ENCODE measurements around the gene CCDC9. TPM values are rescaled to one million over a fixed set of nuclear protein-coding genes. Genes with fewer than 3 reads are reported as not detected.

Gene CCDC9
- total and polyA plus RNA-seq, 2 of the 8 experiments (the other 6 are each of a cell fraction or from before 2014, with no cell fraction given) = 3.7 to 29.8 TPM

DNA sequence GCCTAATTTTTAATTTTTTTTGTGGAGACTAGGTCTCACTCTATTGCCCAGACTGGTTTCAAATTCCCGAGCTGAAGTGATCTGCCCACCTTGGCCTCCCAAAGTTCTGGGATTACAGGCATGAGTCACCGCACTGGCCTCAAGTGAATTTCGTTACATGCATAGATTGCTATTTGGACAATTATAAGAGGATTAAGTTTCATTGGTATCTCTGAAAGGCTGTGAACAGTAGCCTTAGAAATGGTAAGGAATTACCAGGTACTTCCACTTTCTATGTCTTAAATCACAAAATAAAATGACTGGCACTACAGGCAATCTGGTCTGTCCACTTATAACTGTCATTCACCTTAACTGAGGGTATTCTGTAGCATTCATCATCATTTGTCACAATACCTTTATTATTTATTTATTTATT, 2.9 kb upstream of the CCDC9 start (continued):
- TF ChIP-seq, protein P1, sequence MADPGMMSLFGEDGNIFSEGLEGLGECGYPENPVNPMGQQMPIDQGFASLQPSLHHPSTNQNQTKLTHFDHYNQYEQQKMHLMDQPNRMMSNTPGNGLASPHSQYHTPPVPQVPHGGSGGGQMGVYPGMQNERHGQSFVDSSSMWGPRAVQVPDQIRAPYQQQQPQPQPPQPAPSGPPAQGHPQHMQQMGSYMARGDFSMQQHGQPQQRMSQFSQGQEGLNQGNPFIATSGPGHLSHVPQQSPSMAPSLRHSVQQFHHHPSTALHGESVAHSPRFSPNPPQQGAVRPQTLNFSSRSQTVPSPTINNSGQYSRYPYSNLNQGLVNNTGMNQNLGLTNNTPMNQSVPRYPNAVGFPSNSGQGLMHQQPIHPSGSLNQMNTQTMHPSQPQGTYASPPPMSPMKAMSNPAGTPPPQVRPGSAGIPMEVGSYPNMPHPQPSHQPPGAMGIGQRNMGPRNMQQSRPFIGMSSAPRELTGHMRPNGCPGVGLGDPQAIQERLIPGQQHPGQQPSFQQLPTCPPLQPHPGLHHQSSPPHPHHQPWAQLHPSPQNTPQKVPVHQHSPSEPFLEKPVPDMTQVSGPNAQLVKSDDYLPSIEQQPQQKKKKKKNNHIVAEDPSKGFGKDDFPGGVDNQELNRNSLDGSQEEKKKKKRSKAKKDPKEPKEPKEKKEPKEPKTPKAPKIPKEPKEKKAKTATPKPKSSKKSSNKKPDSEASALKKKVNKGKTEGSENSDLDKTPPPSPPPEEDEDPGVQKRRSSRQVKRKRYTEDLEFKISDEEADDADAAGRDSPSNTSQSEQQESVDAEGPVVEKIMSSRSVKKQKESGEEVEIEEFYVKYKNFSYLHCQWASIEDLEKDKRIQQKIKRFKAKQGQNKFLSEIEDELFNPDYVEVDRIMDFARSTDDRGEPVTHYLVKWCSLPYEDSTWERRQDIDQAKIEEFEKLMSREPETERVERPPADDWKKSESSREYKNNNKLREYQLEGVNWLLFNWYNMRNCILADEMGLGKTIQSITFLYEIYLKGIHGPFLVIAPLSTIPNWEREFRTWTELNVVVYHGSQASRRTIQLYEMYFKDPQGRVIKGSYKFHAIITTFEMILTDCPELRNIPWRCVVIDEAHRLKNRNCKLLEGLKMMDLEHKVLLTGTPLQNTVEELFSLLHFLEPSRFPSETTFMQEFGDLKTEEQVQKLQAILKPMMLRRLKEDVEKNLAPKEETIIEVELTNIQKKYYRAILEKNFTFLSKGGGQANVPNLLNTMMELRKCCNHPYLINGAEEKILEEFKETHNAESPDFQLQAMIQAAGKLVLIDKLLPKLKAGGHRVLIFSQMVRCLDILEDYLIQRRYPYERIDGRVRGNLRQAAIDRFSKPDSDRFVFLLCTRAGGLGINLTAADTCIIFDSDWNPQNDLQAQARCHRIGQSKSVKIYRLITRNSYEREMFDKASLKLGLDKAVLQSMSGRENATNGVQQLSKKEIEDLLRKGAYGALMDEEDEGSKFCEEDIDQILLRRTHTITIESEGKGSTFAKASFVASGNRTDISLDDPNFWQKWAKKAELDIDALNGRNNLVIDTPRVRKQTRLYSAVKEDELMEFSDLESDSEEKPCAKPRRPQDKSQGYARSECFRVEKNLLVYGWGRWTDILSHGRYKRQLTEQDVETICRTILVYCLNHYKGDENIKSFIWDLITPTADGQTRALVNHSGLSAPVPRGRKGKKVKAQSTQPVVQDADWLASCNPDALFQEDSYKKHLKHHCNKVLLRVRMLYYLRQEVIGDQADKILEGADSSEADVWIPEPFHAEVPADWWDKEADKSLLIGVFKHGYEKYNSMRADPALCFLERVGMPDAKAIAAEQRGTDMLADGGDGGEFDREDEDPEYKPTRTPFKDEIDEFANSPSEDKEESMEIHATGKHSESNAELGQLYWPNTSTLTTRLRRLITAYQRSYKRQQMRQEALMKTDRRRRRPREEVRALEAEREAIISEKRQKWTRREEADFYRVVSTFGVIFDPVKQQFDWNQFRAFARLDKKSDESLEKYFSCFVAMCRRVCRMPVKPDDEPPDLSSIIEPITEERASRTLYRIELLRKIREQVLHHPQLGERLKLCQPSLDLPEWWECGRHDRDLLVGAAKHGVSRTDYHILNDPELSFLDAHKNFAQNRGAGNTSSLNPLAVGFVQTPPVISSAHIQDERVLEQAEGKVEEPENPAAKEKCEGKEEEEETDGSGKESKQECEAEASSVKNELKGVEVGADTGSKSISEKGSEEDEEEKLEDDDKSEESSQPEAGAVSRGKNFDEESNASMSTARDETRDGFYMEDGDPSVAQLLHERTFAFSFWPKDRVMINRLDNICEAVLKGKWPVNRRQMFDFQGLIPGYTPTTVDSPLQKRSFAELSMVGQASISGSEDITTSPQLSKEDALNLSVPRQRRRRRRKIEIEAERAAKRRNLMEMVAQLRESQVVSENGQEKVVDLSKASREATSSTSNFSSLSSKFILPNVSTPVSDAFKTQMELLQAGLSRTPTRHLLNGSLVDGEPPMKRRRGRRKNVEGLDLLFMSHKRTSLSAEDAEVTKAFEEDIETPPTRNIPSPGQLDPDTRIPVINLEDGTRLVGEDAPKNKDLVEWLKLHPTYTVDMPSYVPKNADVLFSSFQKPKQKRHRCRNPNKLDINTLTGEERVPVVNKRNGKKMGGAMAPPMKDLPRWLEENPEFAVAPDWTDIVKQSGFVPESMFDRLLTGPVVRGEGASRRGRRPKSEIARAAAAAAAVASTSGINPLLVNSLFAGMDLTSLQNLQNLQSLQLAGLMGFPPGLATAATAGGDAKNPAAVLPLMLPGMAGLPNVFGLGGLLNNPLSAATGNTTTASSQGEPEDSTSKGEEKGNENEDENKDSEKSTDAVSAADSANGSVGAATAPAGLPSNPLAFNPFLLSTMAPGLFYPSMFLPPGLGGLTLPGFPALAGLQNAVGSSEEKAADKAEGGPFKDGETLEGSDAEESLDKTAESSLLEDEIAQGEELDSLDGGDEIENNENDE (IDR thresholded peaks at IDR 0.05; ENCODE audit: insufficient replicate concordance, low read length) = no peak
- TF ChIP-seq GTF2F1 (IDR thresholded peaks at IDR 0.05; ENCODE audit: borderline replicate concordance, low read depth, low read length) (no peak), CHD2 (IDR thresholded peaks at IDR 0.05; ENCODE audit: low read length) (no peak), HDAC2 (IDR thresholded peaks at IDR 0.05; ENCODE audit: borderline replicate concordance in 1 of 2, low read depth in 2 of 2, low read length in 2 of 2) (no peak)

Data from H1 (cell line).